DOHH2 (cell line): ENCODE results near the gene TACC2.

Experiments
- CTCF ChIP-seq: fragments of 200-600 bp; sonication (generic); IDR thresholded peaks from one replicate; pipeline ENCODE4 v1.5.1; 2014; ENCODE audit warnings: antibody characterized with exemption, mild to moderate bottlenecking, low read depth, low read length; ENCODE audit not compliant: poor library complexity, severe bottlenecking
- EZH2phosphoT487 ChIP-seq: fragments of 200-600 bp; sonication (generic); IDR thresholded peaks from 2 replicates; pipeline ENCODE4 v1.6.1; 2017; ENCODE audit warnings: borderline replicate concordance, mild to moderate bottlenecking, antibody characterized with exemption, low read length, moderate library complexity, mixed read lengths

GRCh38 chr10:121942749-121943416 is 46.1 kb upstream of the TACC2 start:
- TF ChIP-seq EZH2phosphoT487 (no peak), CTCF (no peak)
